Kidney tubule cell (primary cell): ENCODE data around the gene TNFSF12.

Source experiments
- DNase-seq: peaks from one replicate; pipeline ENCODE4 v3.0.0-alpha.2; 2018; ENCODE audit warnings: low spot score

Gene TNFSF12

GRCh38 chr17:7544911-7545310 lies 3.9 kb upstream of the TNFSF12 start:
- no peak for DNase-seq

- peak; percentile 36 for DNase-seq
These were observed 670 bp downstream of the TNFSF12 start for GRCh38 chr17:7549401-7550055.

- no peak for DNase-seq
These were observed 1.5 kb downstream of the TNFSF12 start for GRCh38 chr17:7550344-7550743.

GRCh38 chr17:7551396-7551795 lies 2.5 kb downstream of the TNFSF12 start:
- no peak for DNase-seq

GRCh38 chr17:7552621-7553051 lies 3.8 kb downstream of the TNFSF12 start:
- DNase-seq, result no peak

GRCh38 chr17:7553356-7553755 lies 4.5 kb downstream of the TNFSF12 start:
- DNase-seq, result no peak

GRCh38 chr17:7555320-7555948 lies 6.6 kb downstream of the TNFSF12 start:
- no peak for DNase-seq

GRCh38 chr17:7556627-7557026 lies 7.8 kb downstream of the TNFSF12 start:
- no peak for DNase-seq

GRCh38 chr17:7557147-7557764 lies 8.4 kb downstream of the TNFSF12 start:
- DNase-seq, result no peak

- peak; percentile 94 for DNase-seq
These were observed 9.1 kb downstream of the TNFSF12 start for GRCh38 chr17:7557775-7558543.

- peak; percentile 41 for DNase-seq
These were observed 9.9 kb downstream of the TNFSF12 start, which contains the start of gene TNFSF13 for GRCh38 chr17:7558544-7559319. TNFSF13 (plus strand) TSS chr17:7558750; CDS start chr17:7559040, 290 bp downstream.

- peak; percentile 47 for DNase-seq
These were observed 10.7 kb downstream of the TNFSF12 start for GRCh38 chr17:7559320-7560171.

GRCh38 chr17:7560172-7561027 lies 11.5 kb downstream of the TNFSF12 start:
- peak; percentile 80 for DNase-seq

- peak; percentile 90 for DNase-seq
These were observed 12.2 kb downstream of the TNFSF12 start for GRCh38 chr17:7561028-7561575.

- peak; percentile 90 for DNase-seq
These were observed 12.8 kb downstream of the TNFSF12 start, which contains the start of gene SENP3 for GRCh38 chr17:7561589-7562207. SENP3 (plus strand) TSS chr17:7561919; CDS start chr17:7563077, 1,158 bp downstream.

- no peak for DNase-seq
These were observed 13.3 kb downstream of the TNFSF12 start for GRCh38 chr17:7562208-7562605.

- DNase-seq, result no peak
These were observed 14.4 kb downstream of the TNFSF12 start for GRCh38 chr17:7563115-7563869.

GRCh38 chr17:7569571-7569970 lies 20.7 kb downstream of the TNFSF12 start:
- no peak for DNase-seq
